ENCODE results near the gene ST8SIA1.
"Not testable (repeated sequence)": the region's sequence is repeated elsewhere in the genome, so short reads cannot be mapped to it uniquely, and the experiment has no call there.

The ST8SIA1 gene

DNA sequence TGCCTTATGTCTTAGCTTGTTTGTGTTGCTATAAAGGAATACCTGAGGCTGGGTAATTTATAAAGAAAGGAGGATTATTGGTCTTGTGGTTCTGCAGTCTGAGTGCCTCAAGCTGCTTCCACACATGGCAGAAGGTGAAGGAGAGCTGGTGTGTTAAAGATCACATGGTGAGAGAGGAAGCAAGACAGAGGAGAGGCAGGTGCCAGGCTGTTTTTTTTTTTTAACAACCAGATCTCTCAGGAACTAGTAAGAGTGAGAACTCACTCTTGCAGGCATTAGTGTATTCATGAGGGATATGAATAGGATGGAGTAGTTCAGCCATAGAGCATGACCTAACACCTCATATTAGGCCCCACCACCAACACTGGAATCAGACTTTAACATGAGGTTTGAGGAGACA is 165.1 kb downstream of the ST8SIA1 start:
- DNase-seq (ENCODE audit: low spot score) = no peak

- no peak for DNase-seq (ENCODE audit: low spot score)
Measured at GRCh38 chr12:22164139-22164538, 170.4 kb downstream of the ST8SIA1 start.

DNA sequence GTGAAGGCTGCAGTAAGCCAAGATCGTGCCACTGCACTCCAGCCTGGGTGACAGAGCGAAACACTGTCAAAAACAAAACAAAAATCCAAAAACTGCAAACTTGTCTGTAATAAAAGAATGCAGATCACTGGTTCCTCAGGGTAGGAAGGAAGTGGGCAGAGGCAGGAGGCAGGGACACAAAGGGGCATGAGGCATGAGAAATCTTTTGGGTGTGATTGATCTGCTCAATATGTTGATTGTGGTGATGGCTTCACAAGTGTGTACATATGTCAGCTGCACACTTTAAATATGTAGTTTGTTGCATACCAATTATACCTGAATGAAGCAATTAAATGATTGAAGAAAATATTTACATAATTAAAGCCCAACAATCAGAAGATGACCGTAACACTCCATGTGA is 170.9 kb downstream of the ST8SIA1 start:
- DNase-seq (ENCODE audit: low spot score) = no peak

- DNase-seq (ENCODE audit: low spot score) = no peak
Measured at GRCh38 chr12:22160396-22161003, 174.0 kb downstream of the ST8SIA1 start.

DNA sequence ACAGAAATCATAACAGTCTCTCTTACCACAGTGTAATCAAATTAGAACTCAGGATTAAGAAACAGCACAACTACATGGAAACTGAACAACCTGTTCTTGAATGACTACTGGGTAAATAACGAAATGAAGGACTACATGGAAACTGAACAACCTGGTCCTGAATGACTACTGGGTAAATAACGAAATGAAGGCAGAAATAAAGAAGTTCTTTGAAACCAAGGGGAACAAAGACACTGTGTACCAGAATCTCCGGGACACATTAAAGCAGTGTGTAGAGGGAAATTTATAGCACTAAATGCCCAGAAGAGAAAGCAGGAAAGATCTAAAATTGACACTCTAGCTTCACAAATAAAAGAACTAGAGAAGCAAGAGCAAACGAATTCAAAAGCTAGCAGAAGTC is 185.2 kb downstream of the ST8SIA1 start:
- DNase-seq (ENCODE audit: low spot score) = not testable (repeated sequence)

GRCh38 chr12:22146686-22147085 is 187.8 kb downstream of the ST8SIA1 start:
- DNase-seq (ENCODE audit: low spot score) = not testable (repeated sequence)
